Measurements from ENCODE around the gene YTHDF1.

- TF ChIP-seq POLR2AphosphoS5 (IDR thresholded peaks at IDR 0.05) (no peak), CTCF (IDR thresholded peaks at IDR 0.05) (no peak), EP300 (IDR thresholded peaks at IDR 0.05) (no peak)
Measured at GRCh38 chr20:63238514-63239125, 22.7 kb upstream of the YTHDF1 start.

Data from upper lobe of left lung (tissue), 4 donors.